Head of caudate nucleus (tissue), 42 donors: Measurements from ENCODE around the gene KRT78.

Experiments used
- DNase-seq, 42 donors: peaks; one replicate each; pipeline versions ENCODE4 v3.0.0 to v3.0.0-alpha.2; 2020 to 2021; ENCODE audit warnings: mixed read lengths in 7 of 42
- intact Hi-C: fragments of 100-400 bp; cut with DNase I; formaldehyde crosslinking; loops from one replicate; pipeline ENCODE4 v1.15.0; 2022

Gene KRT78

GRCh38 chr12:52829986-52830770, 18.6 kb downstream of the KRT78 start:
- intact Hi-C loops, result no loop called here
- no peak for DNase-seq

GRCh38 chr12:52828591-52829021, 20.2 kb downstream of the KRT78 start:
- DNase-seq, result no peak

GRCh38 chr12:52828156-52828555, 20.6 kb downstream of the KRT78 start:
- no peak for DNase-seq
- intact Hi-C loops, result no loop called here

More at GRCh38 chr12:52828591-52829021, 20.2 kb downstream of the KRT78 start:
- intact Hi-C loops, result no loop called here

- no peak for DNase-seq
- intact Hi-C loops, result no loop called here
These were observed 21.2 kb downstream of the KRT78 start for GRCh38 chr12:52827499-52828090.

- intact Hi-C loops, result no loop called here
- no peak for DNase-seq
These were observed 21.9 kb downstream of the KRT78 start for GRCh38 chr12:52826611-52827498.

GRCh38 chr12:52825961-52826360, 22.8 kb downstream of the KRT78 start:
- DNase-seq, result no peak
- intact Hi-C loops, result no loop called here

- intact Hi-C loops, result no loop called here
- no peak for DNase-seq
These were observed 23.9 kb downstream of the KRT78 start for GRCh38 chr12:52824741-52825410.

GRCh38 chr12:52823761-52824450, 24.9 kb downstream of the KRT78 start:
- no peak for DNase-seq
- intact Hi-C loops, result no loop called here

GRCh38 chr12:52822771-52823510, 25.9 kb downstream of the KRT78 start:
- DNase-seq, result no peak

GRCh38 chr12:52821826-52822660, 26.8 kb downstream of the KRT78 start:
- no peak for DNase-seq
- intact Hi-C loops, result no loop called here

More at GRCh38 chr12:52822771-52823510, 25.9 kb downstream of the KRT78 start:
- intact Hi-C loops, result no loop called here

- DNase-seq, result no peak
- intact Hi-C loops, result no loop called here
These were observed 27.6 kb downstream of the KRT78 start for GRCh38 chr12:52821071-52821730.

- intact Hi-C loops, result no loop called here
- DNase-seq, result no peak
These were observed 28.3 kb downstream of the KRT78 start for GRCh38 chr12:52820521-52820920.

GRCh38 chr12:52819731-52820510, 28.9 kb downstream of the KRT78 start:
- no peak for DNase-seq
- intact Hi-C loops, result no loop called here

- intact Hi-C loops, result no loop called here
- DNase-seq, result no peak
These were observed 29.8 kb downstream of the KRT78 start for GRCh38 chr12:52818887-52819420.

GRCh38 chr12:52818388-52818787, 30.4 kb downstream of the KRT78 start:
- intact Hi-C loops, result no loop called here
- no peak for DNase-seq
